ENCODE results near the gene ENO1.
"Not testable (repeated sequence)": the region's sequence is repeated elsewhere in the genome, so short reads cannot be mapped to it uniquely, and the experiment has no call there.

ENO1 gene

DNA sequence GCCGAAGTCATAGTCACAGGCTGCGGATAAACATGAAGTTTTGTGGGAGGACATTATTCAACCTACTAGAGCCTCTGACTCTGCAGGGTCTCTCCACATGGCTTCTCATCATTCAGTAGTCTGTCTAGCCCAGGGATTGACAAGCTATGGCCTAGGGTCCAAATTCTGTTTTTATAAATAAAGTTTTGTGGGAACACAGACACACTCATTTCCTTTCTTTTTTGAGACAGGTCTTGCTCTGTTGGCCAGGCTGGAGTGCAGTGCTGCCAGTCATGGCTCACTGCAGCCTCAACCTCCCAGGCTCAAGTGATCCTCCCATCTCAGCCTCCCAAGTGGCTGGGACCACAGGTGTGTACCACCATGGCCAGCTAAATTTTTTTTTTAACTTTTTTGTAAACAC, 8.1 kb upstream of the ENO1 start:
- no peaks in the 10 kb centered on the region for H3K9me3 Mint-ChIP-seq
- ATAC-seq (replicated peaks) (no peak), DNase-seq (no peak)
- no peaks in the 10 kb centered on the region for H3K27me3 Mint-ChIP-seq
- H3K27ac Mint-ChIP-seq, result no peak overlapping the region
- H3K4me1 Mint-ChIP-seq (ENCODE audit: low read depth in 2 of 2), result no peaks in the 10 kb centered on the region
- no peak overlapping the region for H3K4me3 Mint-ChIP-seq
- H3K36me3 Mint-ChIP-seq (ENCODE audit: insufficient read depth), result no peaks in the 10 kb centered on the region

- not testable (repeated sequence) for H3K9me3 Mint-ChIP-seq; H3K4me3 Mint-ChIP-seq; H3K27me3 Mint-ChIP-seq; H3K36me3 Mint-ChIP-seq (ENCODE audit: insufficient read depth); DNase-seq; H3K4me1 Mint-ChIP-seq (ENCODE audit: low read depth in 2 of 2); ATAC-seq (replicated peaks)
- H3K27ac Mint-ChIP-seq, result peak overlapping the region in 1 of 2 donors; percentile 32
These were observed 7.6 kb upstream of the ENO1 start for GRCh38 chr1:8886031-8886524.

- not testable (repeated sequence) for ATAC-seq (replicated peaks); H3K4me1 Mint-ChIP-seq (ENCODE audit: low read depth in 2 of 2); H3K27ac Mint-ChIP-seq
These were observed 5.6 kb upstream of the ENO1 start for GRCh38 chr1:8884105-8884504.

GRCh38 chr1:8883491-8883890, 5.0 kb upstream of the ENO1 start:
- ATAC-seq (replicated peaks) (no peak), DNase-seq (no peak)
- peaks cover 11% of the 10 kb centered on the region for H3K36me3 Mint-ChIP-seq (ENCODE audit: insufficient read depth)
- H3K27ac Mint-ChIP-seq, result no peak overlapping the region
- no peaks in the 10 kb centered on the region for H3K9me3 Mint-ChIP-seq
- H3K4me3 Mint-ChIP-seq, result no peak overlapping the region
- peaks cover 5 to 8% of the 10 kb centered on the region in 2 donors for H3K4me1 Mint-ChIP-seq (ENCODE audit: low read depth in 2 of 2)
- no peaks in the 10 kb centered on the region for H3K27me3 Mint-ChIP-seq

More at GRCh38 chr1:8884105-8884504, 5.6 kb upstream of the ENO1 start:
- not testable (repeated sequence) for H3K4me3 Mint-ChIP-seq; H3K27me3 Mint-ChIP-seq; DNase-seq; H3K9me3 Mint-ChIP-seq; H3K36me3 Mint-ChIP-seq (ENCODE audit: insufficient read depth)

- Mint-ChIP-seq H3K9me3 (no peaks in the 10 kb centered on the region), H3K27ac (peak overlapping the region; percentile 85 to 92), H3K27me3 (no peaks in the 10 kb centered on the region), H3K36me3 (ENCODE audit: insufficient read depth) (peaks cover 45% of the 10 kb centered on the region), H3K4me3 (peak overlapping the region; percentile 85 to 90), H3K4me1 (ENCODE audit: low read depth in 2 of 2) (peaks cover 22 to 25% of the 10 kb centered on the region in 2 donors)
- no peak for ATAC-seq (replicated peaks)
- DNase-seq, result no peak
These were observed 1.6 kb upstream of the ENO1 start for GRCh38 chr1:8879922-8880676.

DNA sequence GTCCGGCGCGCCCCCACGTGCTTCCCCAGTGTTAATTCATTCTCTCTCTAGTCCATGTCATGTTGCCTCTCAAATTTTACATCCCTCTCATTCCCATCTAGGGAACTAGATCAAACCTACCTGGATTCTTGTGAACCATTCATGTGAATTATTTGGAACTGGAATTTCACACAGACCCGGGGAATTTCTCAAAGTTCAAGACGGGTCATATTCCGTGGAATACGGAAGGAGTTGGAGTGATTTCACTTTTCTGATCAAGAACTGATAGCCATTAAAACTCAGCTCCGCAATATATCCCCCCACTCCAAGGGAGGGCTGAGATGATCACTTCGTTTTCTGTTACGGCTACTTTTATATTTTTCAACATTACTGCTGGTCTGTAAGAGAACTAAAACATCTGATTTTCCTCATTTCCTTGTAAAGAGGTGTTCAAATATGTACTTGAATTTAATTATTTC, 1.0 kb upstream of the ENO1 start:
- H3K4me1 Mint-ChIP-seq (ENCODE audit: low read depth in 2 of 2), result peaks cover 27 to 31% of the 10 kb centered on the region in 2 donors
- H3K9me3 Mint-ChIP-seq, result no peaks in the 10 kb centered on the region
- DNase-seq (no peak), ATAC-seq (replicated peaks) (no peak)
- peaks cover 49% of the 10 kb centered on the region for H3K36me3 Mint-ChIP-seq (ENCODE audit: insufficient read depth)
- H3K27me3 Mint-ChIP-seq, result no peaks in the 10 kb centered on the region
- H3K27ac Mint-ChIP-seq, result peak overlapping the region; percentile 85 to 92
- H3K4me3 Mint-ChIP-seq, result peak overlapping the region; percentile 85 to 90

GRCh38 chr1:8878698-8879463, 395 bp upstream of the ENO1 start:
- ATAC-seq (replicated peaks) (peak; percentile 79), DNase-seq (peak; percentile 100)
- Mint-ChIP-seq H3K27ac (peak overlapping the region; percentile 85 to 92), H3K27me3 (no peaks in the 10 kb centered on the region), H3K4me1 (ENCODE audit: low read depth in 2 of 2) (peaks cover 30 to 34% of the 10 kb centered on the region in 2 donors), H3K4me3 (peak overlapping the region; percentile 85 to 90), H3K9me3 (no peaks in the 10 kb centered on the region), H3K36me3 (ENCODE audit: insufficient read depth) (peaks cover 55% of the 10 kb centered on the region)

- H3K9me3 Mint-ChIP-seq, result no peaks in the 10 kb centered on the region
- peaks cover 39 to 51% of the 10 kb centered on the region in 2 donors for H3K4me1 Mint-ChIP-seq (ENCODE audit: low read depth in 2 of 2)
- ATAC-seq (replicated peaks), result no peak
- H3K4me3 Mint-ChIP-seq, result peak overlapping the region; percentile 85 to 90
- peaks cover 80% of the 10 kb centered on the region for H3K36me3 Mint-ChIP-seq (ENCODE audit: insufficient read depth)
- H3K27me3 Mint-ChIP-seq, result no peaks in the 10 kb centered on the region
- DNase-seq, result no peak
- H3K27ac Mint-ChIP-seq, result peak overlapping the region; percentile 85 to 92
These were observed 2.4 kb downstream of the ENO1 start for GRCh38 chr1:8876087-8876486.

- Mint-ChIP-seq H3K4me1 (ENCODE audit: low read depth in 2 of 2) (peaks cover 42 to 51% of the 10 kb centered on the region in 2 donors), H3K27me3 (no peaks in the 10 kb centered on the region), H3K36me3 (ENCODE audit: insufficient read depth) (peaks cover 82% of the 10 kb centered on the region), H3K27ac (peak overlapping the region; percentile 85 to 92), H3K9me3 (no peaks in the 10 kb centered on the region), H3K4me3 (peak overlapping the region; percentile 85 to 90)
- ATAC-seq (replicated peaks) (no peak), DNase-seq (no peak)
These were observed 3.1 kb downstream of the ENO1 start for GRCh38 chr1:8875216-8875861.

DNA sequence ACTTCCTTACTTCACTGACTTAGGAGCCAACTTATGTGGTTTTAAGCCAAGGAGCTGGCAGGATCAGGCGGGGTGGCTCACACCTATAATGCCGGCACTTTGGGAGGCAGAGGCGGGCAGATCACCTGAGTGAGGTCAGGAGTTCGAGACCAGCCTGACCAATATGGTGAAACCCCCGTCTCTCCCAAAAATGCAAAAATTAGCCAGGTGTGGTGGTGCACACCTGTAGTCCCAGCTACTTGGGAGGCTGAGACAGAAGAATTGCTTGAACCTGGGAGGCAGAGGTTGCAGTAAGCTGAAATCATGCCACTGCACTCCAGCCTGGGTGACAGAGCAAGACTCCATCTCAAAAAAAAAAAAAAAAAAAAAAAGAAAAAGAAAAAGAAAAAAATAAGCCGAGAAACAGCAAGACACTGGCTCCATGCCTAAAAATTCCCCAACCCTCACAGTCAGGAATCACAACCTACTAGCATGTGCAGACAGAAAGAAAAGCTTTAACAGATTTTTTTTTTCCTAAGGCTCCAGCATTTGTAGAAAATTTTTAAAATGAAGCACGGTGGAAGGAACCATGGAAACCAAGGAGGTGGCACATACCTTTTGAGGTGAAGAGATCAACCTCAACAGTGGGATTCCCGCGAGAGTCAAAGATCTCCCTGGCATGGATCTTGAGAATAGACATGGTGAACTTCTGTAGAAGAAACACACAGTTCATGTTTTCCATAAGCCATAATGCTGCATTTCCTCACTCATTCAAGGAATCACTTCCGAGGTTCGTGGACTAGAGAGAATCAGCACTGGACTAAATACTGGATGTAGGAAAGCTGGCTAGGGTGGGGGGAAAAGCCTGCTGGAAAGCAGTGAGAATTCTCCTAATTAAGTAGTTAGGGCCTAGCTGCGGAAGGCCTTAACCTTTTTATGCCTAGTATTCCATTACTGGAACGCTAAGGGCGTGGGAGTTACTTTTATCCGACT, 4.0 kb downstream of the ENO1 start:
- H3K4me3 Mint-ChIP-seq, result peak overlapping the region; percentile 85 to 90
- H3K9me3 Mint-ChIP-seq, result no peaks in the 10 kb centered on the region
- ATAC-seq (replicated peaks) (no peak), DNase-seq (no peak)
- peaks cover 38 to 50% of the 10 kb centered on the region in 2 donors for H3K4me1 Mint-ChIP-seq (ENCODE audit: low read depth in 2 of 2)
- peak overlapping the region; percentile 85 to 92 for H3K27ac Mint-ChIP-seq
- H3K36me3 Mint-ChIP-seq (ENCODE audit: insufficient read depth), result peaks cover 90% of the 10 kb centered on the region
- H3K27me3 Mint-ChIP-seq, result no peaks in the 10 kb centered on the region

- Mint-ChIP-seq H3K4me3 (peak overlapping the region in 1 of 2 donors; percentile 85), H3K9me3 (no peaks in the 10 kb centered on the region), H3K27me3 (no peaks in the 10 kb centered on the region), H3K36me3 (ENCODE audit: insufficient read depth) (peaks cover 93% of the 10 kb centered on the region), H3K4me1 (ENCODE audit: low read depth in 2 of 2) (peaks cover 40 to 51% of the 10 kb centered on the region in 2 donors), H3K27ac (peak overlapping the region; percentile 75 to 76)
- ATAC-seq (replicated peaks) (peak; percentile 13), DNase-seq (peak; percentile 26 to 31 (median 27))
These were observed 4.8 kb downstream of the ENO1 start for GRCh38 chr1:8873506-8874229.

DNA sequence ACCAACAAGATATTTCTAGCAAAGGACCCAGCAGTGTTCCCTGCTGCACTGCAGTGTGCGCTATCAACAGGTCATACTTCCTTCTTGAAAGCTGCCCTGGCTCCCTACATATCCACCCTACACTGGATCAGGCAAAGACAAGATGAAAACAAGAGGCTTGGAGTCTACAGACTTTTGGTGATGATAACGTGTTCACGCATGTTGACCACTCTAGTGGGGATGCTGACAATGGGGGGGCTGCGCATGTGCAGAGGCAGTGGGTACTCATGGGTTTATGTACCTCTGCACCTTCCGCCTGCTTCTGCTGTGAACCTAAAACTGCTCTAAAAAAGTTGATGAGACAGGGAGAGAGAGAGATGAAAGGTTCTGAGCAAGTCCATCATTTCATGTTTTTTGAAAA, 5.5 kb downstream of the ENO1 start:
- Mint-ChIP-seq H3K4me1 (ENCODE audit: low read depth in 2 of 2) (peaks cover 40 to 52% of the 10 kb centered on the region in 2 donors), H3K27ac (peak overlapping the region; percentile 75 to 76), H3K9me3 (no peaks in the 10 kb centered on the region), H3K36me3 (ENCODE audit: insufficient read depth) (peaks cover 92% of the 10 kb centered on the region), H3K27me3 (no peaks in the 10 kb centered on the region), H3K4me3 (peak overlapping the region in 1 of 2 donors; percentile 85)
- ATAC-seq (replicated peaks) (no peak), DNase-seq (no peak)

Data from effector memory CD8-positive, alpha-beta T cell (primary cell).